Measurements from ENCODE around the gene USP49.
A peak's percentile ranks its signal among the peaks of the same experiment; 100 is the strongest.

Gene USP49

DNA sequence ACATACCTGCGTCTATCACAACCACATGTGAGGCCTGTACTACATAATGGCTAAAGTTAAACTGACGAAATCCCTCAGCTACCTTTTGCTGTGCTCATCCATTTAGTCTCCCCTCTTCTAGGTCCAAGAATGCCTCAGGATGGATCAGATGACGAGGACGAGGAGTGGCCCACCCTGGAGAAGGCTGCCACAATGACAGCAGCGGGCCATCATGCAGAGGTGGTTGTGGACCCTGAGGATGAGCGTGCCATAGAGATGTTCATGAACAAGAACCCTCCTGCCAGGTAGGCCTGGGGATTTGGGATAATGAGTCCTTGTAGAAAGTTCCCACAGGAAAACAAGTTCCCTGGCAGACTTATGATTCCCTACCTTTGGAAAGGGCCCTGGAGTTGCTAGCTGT, 32.1 kb upstream of the USP49 start:
- no peak for DNase-seq

DNA sequence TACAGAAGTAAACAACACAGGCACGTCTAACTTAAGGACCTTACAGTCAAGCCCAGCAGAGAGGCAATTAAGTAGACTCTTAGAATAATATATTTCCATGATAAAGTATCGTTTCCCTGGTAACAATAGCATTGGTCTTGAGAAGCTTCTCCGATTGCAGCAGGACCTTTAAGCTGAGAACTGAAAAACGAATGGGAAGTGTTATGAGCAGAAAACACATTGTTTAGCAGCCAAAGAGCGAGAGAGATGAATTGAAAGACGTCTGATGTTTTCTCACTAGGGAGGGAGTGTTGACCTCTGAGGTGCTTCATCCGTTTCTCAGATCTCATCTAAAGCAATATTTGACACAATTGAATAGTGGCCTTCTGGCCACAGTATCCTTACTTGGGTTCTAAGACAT, 27.0 kb upstream of the USP49 start:
- no peak for DNase-seq

DNA sequence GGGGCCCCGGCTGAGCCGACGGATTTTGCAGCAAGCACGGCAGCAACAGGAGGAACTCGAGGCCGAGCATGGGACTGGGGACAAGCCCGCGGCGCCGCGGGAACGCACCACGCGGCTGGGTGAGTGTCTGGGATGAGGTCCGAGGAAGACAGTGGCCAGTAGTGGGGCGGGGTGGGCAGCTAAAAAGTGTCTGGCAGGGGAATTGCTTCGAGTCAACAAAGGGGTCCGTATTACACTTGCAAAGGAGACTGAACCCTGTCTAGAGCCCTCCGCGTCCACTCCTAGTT, 26.5 kb upstream of the USP49 start:
- DNase-seq, result no peak

DNA sequence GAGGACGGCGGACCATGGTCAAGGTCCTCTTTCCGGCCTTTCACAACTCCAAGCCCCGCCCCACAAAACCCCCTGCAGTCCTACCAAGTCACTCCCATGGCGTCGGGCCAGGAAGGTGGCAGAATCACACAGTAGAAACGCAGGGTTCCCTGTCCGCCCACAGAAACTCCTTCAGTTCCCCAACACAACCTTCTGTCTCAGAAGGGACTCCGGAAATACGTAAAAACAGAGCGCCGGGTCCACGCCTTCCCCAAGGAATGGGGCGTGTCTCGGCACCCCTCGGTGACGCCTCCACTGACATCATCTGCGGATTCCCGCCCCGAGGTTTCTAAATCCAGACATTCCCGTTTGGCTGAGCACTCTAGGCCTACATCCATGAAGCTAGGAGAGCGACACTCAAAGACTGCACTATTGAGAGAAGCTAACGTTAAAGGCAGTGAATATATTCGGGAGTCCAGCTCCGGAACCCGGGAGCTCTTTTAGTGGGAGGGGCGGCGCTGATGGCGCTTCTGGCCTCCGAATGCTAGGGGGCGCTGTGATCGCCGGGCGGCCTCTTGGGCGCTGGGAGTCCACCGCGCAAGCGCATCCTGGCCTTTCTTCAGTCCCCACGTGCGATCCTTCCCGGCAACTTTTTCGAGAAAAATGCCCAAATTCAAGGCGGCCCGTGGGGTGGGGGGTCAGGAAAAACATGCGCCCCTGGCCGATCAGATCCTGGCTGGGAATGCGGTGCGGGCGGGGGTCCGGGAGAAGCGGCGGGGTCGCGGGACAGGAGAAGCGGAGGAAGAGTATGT, 25.9 kb upstream of the USP49 start, which contains the start of the genes BYSL and MED20:
BYSL (plus strand) TSS at position 579 of the 791 bp plus-strand sequence; CDS start at position 643, 64 bp downstream.
MED20 (minus strand) TSS at position 219 of the 791 bp plus-strand sequence; CDS start at position 98, 121 bp downstream.
- peak; percentile 90 for DNase-seq

DNA sequence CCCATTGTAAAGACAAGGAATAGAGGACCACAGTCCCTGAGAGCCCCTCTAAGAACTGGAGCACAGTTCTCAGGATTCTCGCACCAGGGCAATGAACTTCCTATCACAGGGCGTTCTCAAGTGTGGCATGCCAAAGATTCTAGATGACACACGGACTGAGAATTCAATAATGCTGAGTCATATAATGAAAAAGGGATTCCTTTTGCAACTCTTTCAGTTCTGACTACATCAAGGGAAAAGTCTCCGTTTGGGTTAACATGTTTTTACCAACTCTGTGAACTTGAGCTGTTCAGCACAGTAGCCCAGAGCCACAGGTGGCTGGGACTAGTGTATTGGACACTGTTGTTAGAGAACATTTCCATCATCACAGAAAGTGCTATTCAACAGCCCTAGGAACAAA, 22.4 kb upstream of the USP49 start:
- DNase-seq, result no peak

DNA sequence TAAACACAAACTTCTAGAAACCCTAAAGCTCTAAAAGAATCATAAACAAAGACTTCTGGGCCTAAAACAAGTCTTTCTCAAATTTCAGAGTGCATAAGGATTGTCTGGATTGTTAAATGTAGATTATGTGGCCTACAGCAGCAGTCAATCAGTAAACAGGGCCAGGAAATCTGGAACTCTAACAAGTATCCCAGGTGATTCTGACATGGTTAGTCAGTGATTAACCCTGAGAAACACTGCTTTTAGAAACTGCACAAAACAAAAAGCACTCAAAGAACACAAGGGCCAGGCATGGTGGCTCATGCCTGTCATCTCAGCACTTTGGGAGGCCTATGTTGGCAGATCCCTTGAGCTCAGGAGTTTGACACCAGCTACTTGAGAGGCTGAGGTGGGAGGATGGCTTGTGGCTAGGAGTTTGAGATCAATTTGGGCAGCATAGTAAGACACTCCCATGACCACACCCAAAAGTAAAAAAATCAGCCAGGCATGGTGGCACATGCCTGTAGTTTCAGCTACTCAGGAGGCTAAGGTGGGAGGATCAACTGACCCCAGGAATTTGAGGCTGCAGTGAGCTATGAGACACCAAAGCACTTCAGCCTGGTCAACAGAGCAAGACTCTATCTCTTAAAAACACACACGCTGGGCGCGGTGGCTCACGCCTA, 19.8 kb upstream of the USP49 start:
- no peak for DNase-seq

DNA sequence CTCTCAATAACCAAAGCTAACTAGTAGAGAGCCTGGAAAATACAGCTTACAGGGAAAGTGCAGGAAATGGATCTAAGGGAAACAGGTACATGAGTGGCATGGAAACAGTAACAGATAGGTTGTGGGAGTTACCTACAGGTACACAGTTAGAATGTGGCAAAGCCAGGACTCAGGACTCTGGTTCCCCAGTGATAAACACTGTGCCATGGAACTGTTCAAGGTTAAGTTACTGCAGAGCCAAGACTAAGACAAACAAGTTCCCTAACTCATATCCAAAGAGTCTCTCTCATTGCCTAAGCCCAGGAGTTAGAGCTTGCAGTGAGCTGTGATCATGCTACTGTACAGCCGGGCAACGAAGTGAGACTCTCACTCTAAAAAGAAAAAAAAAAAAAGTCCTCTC, 19.2 kb upstream of the USP49 start:
- no peak for DNase-seq

DNA sequence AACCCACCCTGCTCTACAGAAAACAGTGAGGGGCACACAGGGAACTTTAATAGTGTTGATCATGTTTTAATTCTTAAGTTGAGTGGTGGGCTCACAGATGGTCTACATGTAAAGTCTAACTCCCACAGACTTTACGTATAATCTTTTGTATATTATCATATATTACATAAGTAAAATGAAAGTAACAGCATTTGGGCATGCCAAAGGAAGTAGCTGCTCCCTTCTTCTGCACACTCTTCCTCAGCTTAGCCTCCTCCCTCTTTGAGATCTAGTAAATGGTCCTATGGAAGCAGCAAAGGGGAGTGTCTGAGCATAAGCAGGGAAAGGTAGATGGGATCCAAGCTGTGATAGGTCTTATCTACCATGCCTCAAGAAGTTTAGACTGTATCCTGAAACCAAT, 14.6 kb upstream of the USP49 start:
- no peak for DNase-seq

DNA sequence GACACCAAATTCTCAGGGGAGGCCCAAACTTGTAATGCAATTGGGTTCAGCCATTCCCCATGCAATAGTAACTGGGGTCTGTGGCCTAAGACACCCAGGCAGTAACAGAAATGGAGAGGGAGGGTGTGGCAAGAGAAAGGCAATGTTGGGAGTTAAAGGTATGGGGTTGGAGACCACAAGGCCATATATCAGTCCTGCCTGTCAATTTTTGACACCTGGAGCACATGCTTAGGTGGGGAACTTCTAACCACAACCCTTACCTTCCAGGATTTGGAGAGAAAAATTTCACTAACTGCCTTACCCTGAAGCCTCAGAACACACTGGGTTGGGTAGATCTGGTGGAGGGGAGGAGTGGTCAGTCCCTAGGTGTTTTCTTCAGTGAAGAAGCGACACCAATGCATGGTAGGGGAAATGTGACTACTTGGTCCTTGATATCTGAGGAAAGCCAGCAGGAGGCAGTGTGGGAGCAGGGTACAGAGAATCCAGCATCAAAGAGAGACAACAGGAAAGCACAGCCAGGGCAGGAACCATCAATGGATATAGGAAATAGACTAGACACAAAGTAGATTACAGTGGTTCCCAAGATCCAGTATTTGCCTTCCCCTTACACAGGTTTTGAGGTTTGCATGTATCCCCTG, 6.8 kb upstream of the USP49 start:
- peak; percentile 28 for DNase-seq

DNA sequence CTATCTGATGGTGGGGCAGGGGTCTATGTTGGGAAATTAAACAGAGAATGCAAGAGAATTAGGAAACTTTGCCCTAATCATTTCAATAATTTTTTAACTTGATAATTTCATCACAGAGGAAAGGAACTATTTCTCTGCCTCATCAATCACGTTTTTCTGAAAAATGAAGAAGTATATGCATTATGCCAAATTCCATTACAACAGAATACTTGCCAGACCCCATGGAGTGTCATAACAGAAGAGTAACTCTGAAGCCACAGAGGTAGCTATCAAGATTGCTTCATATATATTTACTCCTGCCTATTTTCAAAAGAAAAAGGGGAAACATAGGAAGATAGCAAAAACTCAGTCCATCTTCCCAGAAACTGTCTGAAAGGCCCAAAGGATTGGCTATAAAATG, 5.7 kb upstream of the USP49 start:
- DNase-seq, result no peak

DNA sequence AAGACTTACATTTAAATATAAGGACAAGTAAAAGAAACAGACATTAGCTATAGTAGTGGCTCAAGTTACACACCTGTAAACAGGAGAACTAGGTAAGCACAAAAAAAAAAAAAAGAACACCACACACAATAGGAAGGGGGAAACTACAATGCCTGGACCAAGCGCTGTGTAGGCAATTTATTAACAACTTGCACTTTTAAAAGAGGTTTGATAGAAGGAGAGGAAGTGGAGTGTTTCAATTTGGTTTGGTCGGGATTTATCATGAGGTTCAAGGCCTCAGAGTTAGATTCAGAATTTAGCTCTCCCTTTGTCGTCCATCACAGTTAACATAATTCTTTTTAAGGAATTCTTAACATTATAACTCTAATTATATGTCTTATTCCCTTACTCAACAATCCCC, 1.1 kb upstream of the USP49 start:
- no peak for DNase-seq

DNA sequence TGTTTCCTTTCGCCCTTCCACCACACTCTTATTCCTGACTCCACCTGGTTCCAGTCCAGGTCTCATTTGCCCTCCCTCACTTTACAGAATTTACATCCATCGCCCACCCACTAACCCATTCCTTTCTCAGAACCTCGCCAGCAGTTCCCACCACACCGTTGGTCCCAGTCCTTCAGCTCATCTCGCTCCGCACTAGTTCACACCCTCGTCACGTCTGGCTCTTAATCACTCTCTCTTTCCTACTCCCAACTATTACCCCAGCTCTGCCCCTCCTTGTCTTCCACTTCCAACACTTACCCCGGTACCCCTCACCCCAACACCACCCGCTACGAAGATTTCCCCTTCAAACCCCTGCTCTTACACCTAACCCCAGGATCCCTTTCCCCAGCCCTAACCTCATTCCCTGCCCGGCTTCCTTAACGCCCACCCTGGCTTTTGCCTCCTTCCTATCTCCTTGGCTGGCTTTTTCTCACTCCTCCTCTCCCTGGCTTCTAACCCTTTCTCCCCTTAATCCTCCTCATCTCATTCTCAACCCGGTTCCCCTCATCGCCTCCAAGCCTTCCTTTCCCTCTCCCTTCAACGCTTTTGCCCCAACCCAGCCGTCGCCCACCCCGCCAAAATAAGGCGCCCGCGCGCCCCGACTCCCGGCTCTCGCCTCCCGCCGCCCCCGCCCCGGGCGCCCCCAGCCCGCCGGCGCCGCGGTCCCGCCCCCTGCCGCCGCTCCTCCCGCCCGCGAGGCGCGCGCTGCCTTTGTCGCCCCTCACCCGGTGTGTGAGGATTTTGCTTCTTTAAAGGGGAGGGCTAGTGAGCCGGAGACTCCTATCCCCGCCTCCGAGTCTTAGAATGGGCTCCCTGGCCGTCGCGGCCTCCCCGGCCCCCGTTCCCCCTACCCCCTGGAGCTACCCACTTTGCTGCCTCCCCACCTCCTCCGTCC, 542 bp downstream of the USP49 start:
- no peak for DNase-seq

DNA sequence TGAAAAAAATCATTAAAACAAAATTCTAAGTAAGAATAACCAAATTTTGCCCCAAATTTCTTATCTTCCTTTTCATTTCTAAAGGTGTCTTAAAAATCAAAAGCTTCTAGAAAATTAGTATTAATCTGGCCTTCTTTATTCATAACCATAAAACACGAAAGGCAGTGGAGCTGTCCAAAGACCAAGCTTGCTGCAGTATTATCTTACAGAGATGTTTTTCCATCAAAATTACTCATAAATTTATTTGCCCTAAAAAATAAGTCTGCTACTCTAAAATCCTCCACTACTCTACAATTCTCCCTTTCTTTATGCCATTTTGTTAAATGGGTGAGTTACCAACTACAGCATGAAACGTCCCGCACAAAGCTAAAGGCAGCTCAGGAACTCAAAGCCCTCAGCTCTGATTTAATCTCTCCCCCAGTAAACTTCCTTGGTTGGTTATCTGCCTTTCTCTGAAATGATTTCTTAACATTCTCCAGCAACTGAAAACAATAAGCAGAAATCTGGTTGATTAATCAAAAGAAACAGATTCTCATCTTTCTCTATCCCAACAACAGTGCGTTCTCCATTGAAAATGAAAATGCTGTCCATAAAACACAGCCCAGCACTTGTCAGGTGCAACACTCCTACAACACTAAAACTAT, 2.1 kb downstream of the USP49 start:
- no peak for DNase-seq

DNA sequence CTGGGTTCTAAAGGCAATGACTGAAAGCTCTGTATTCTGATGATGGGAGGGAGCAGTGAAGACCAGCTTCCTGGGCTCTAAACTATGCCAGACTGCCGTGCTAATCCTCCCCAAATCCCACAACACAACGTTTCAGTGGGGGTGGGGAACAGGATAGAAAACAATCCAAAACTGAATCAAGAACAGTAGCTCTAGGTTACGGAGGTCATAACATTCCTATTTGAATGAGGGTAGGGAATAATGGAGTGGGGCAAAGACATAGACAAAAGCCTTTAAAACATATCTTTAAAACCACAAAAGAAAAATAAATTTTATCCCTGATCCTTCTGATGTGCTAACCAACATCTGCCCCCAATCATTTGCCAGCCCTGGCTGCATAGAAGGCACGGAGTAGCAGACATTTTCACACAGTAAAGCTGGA, 7.8 kb downstream of the USP49 start:
- no peak for DNase-seq

DNA sequence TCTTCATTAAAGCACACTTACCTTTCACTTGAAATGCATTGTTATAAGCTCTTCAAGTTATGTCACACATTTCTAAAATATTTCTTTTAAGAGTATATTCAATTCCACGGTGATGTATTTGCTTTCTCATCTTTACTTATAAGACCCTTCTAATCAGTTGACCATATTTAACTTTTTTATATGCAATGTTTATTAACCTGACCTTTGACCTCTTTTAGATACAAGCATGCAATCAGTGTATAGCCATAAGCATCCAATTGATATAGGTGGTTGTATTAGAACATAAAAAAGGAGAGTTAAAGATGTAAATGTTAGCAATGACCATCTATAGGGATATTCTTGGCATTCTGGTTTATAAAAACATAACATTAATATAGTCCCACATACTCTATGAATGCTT, 9.2 kb downstream of the USP49 start:
- DNase-seq, result no peak

DNA sequence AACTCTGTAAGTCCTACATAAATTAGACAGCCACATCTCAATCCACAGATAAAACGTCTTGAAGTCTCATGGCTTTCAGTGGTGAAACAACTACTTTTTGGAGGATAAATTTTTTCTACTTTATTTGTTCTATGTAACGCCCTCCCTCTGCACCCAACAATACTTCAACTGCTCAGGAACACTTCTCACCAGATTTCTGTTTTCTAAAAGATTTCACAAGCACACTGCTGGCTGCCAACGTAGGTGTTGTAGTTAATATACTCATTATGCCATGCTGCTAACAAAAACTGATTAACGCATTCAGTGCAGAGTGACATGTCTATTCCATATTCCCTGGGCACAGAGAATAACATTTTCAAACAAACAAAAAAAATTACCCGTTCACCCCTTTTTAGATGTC, 10.2 kb downstream of the USP49 start:
- no peak for DNase-seq

DNA sequence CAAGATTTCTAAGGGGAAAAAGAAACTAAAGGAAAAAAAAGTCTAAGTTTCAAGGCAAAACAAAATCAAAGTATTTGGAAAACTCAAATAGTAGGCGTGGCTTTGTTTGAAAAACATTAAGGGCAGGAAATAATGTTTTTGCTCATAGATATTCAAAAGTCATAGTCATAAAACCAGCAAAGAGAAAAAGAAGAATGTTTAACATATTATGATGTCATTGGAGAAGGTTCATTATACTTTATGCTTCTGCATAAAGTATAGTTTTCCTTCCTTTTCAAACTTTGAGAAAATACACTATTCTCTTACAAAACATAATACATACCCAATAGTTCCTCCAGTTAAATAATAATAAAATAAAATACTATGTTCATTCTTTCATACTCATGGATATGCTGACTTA, 13.7 kb downstream of the USP49 start:
- no peak for DNase-seq

DNA sequence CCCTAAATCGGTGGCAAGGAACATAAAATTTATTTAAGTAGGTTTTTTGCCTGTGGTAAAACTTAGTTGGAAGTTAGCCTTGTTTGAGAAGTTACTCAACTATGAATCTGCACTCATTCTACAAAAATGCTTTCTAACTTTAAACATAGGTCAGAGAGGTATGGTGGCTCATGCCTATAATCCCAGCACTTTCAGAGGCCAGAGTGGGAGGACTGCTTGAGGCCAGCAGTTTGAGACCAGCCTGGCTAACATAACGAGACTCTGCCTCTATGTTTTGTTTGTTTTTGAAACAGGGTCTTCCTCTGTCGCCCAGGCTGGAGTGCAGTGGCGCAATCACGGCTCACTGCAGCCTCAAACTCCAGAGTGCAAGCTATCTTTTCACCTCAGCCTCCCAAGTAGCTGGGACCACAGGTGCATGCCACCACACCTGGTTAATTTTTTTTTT, 16.2 kb downstream of the USP49 start:
- DNase-seq, result no peak

DNA sequence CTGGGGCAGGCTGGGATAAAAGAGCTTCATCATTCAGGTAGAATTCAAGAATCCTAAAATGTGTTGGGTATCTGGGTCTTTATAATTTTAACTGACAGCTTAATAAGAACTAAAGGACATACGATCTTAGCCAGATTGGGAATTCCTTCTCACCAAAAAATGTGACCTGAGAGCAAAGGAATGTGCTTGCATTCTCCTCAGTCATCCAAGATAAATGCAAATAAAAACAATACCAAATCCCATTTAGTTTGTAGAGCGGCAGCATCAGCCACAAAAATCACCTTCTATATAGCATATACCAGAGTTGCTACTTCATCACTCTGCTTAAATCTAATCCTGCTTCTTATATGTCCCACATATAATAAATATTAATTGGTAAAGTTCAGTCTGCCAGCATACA, 16.9 kb downstream of the USP49 start:
- DNase-seq, result no peak

DNA sequence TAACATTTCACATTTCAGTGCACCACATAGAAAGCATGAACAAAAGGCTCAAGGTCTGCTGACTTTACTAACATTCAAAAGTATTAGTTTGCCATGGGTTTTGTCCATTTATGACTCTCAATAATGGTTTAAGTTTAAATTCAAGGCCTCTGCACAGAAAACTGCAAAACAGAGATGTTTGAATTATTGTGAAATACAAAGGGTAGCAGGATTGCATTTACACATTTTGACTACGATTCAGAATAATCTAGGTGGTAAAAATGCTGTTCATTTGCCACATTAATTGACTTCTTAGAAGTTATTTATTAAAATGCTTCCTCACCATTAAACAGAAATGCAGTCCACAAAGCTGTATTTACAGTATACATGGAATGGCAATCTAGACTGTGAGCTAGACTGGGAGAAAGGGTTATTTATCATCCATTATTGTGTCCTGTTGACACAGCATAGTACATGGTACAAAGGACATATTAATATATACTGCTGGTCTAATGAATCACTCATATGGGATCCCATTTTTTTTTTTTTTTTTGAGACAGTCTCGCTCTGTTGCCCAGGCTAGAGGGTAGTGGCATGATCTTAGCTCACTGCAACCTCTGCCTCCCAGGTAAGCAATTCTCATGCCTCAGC, 18.0 kb downstream of the USP49 start:
- no peak for DNase-seq

DNA sequence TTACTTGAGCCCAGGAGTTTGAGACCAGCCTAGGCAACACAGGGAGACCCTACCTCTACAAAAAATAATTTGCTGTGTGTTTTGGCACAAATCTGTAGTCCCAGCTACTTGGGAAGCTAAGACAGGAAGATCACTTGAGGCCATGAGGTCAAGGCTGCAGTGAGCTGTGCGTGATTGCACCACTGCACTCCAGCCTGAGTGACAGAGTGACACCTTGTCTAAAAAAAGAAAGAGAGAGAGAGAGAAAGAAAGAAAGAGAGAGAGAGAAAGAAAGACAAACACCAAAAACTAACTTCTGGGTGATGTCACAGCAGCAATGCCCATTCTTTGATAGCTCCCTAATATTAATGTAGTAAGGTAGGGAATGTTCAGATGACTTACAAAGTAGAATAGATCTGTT, 20.4 kb downstream of the USP49 start:
- DNase-seq, result no peak

DNA sequence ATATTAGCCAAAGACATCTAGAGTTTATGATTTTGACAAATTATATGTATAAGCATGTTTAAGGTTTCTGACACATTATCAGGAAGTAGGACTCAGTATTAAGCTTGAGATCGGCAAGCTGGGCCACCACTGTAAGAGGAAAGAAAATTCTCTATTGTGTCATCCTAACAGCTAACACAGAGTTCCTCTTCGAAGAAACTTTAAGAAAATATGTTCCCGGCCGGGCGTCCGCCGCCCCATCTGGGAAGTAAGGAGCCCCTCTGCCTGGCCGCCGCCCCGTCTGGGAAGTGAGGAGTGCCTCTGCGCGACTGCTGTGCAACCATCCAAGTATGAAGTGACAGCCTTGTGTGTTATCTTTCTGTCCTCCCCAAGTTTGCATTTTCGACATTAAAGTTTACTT, 23.0 kb downstream of the USP49 start:
- DNase-seq, result no peak

Data from activated effector memory CD4-positive, alpha-beta T cell treated with Interleukin-2 at 50 U/mL for 16 hours (primary cell).